ENCODE measurements around the gene DGKE.

Gene DGKE

GRCh38 chr17:56831369-56832095, 2.4 kb upstream of the DGKE start:
- H3K27me3 ChIP-seq (ENCODE audit: insufficient read depth, low read depth): no peaks in the 10 kb centered on the region
- H3K4me3 ChIP-seq (IDR thresholded peaks at IDR 0.05; ENCODE audit: insufficient read depth, low read depth, low read length): no peak overlapping the region
- no peak overlapping the region for H3K27ac ChIP-seq
- H3K79me2 ChIP-seq (ENCODE audit: insufficient read depth, low read depth): peaks cover 55% of the 10 kb centered on the region
- no peak overlapping the region for H3K9ac ChIP-seq
- H4K20me1 ChIP-seq (ENCODE audit: insufficient read depth): no peaks in the 10 kb centered on the region
- TF ChIP-seq CTCF (conservative IDR thresholded peaks at IDR 0.05; ENCODE audit: low read depth, low read length): no peak
- no peak overlapping the region for H2AFZ ChIP-seq (ENCODE audit: low read depth)
- peaks cover 28% of the 10 kb centered on the region for H3K4me1 ChIP-seq (ENCODE audit: low read depth, poor library complexity, severe bottlenecking)
- H3K36me3 ChIP-seq (ENCODE audit: insufficient read depth): no peaks in the 10 kb centered on the region
- peak overlapping the region; percentile 84; the same call in 1 of the 2 replicates for H3K4me2 ChIP-seq

GRCh38 chr17:56832446-56832845, 1.5 kb upstream of the DGKE start:
- Histone ChIP-seq H2AFZ (ENCODE audit: low read depth) (no peak overlapping the region), H4K20me1 (ENCODE audit: insufficient read depth) (no peaks in the 10 kb centered on the region), H3K79me2 (ENCODE audit: insufficient read depth, low read depth) (peaks cover 64% of the 10 kb centered on the region), H3K36me3 (ENCODE audit: insufficient read depth) (no peaks in the 10 kb centered on the region), H3K9ac (peak overlapping the region; percentile 54; the same call in 1 of the 2 replicates), H3K4me1 (ENCODE audit: low read depth, poor library complexity, severe bottlenecking) (peaks cover 37% of the 10 kb centered on the region), H3K4me3 (IDR thresholded peaks at IDR 0.05; ENCODE audit: insufficient read depth, low read depth, low read length) (no peak overlapping the region), H3K27ac (no peak overlapping the region; the same call in 1 of the 2 replicates), H3K27me3 (ENCODE audit: insufficient read depth, low read depth) (no peaks in the 10 kb centered on the region), H3K4me2 (peak overlapping the region; percentile 84)
- no peak for TF ChIP-seq CTCF (conservative IDR thresholded peaks at IDR 0.05; ENCODE audit: low read depth, low read length)

GRCh38 chr17:56833057-56833808, 718 bp upstream of the DGKE start:
- no peak for TF ChIP-seq CTCF (conservative IDR thresholded peaks at IDR 0.05; ENCODE audit: low read depth, low read length)
- H3K36me3 ChIP-seq (ENCODE audit: insufficient read depth): no peaks in the 10 kb centered on the region
- H3K79me2 ChIP-seq (ENCODE audit: insufficient read depth, low read depth): peaks cover 71% of the 10 kb centered on the region
- peak overlapping the region; percentile 84 for H3K4me2 ChIP-seq
- H4K20me1 ChIP-seq (ENCODE audit: insufficient read depth): no peaks in the 10 kb centered on the region
- no peaks in the 10 kb centered on the region for H3K27me3 ChIP-seq (ENCODE audit: insufficient read depth, low read depth)
- H3K4me3 ChIP-seq (IDR thresholded peaks at IDR 0.05; ENCODE audit: insufficient read depth, low read depth, low read length): no peak overlapping the region
- H3K4me1 ChIP-seq (ENCODE audit: low read depth, poor library complexity, severe bottlenecking): peaks cover 45% of the 10 kb centered on the region
- H3K27ac ChIP-seq: peak overlapping the region; percentile 59
- peak overlapping the region; percentile 65 for H2AFZ ChIP-seq (ENCODE audit: low read depth)
- H3K9ac ChIP-seq: peak overlapping the region; percentile 54; the same call in 1 of the 2 replicates

- Histone ChIP-seq H2AFZ (ENCODE audit: low read depth) (peak overlapping the region; percentile 78), H3K79me2 (ENCODE audit: insufficient read depth, low read depth) (peaks cover 74% of the 10 kb centered on the region), H3K27ac (peak overlapping the region; percentile 74), H3K36me3 (ENCODE audit: insufficient read depth) (no peaks in the 10 kb centered on the region), H3K9ac (peak overlapping the region; percentile 70), H3K4me1 (ENCODE audit: low read depth, poor library complexity, severe bottlenecking) (peaks cover 53% of the 10 kb centered on the region), H3K4me2 (peak overlapping the region; percentile 68), H3K4me3 (IDR thresholded peaks at IDR 0.05; ENCODE audit: insufficient read depth, low read depth, low read length) (no peak overlapping the region), H3K27me3 (ENCODE audit: insufficient read depth, low read depth) (no peaks in the 10 kb centered on the region), H4K20me1 (ENCODE audit: insufficient read depth) (no peaks in the 10 kb centered on the region)
- no peak for TF ChIP-seq CTCF (conservative IDR thresholded peaks at IDR 0.05; ENCODE audit: low read depth, low read length)
Observed at GRCh38 chr17:56834380-56835263, 671 bp downstream of the DGKE start.
